ENCODE data around the gene LMF1.
"Not testable (repeated sequence)": the region's sequence is repeated elsewhere in the genome, so short reads cannot be mapped to it uniquely, and the experiment has no call there.

The LMF1 gene

DNA sequence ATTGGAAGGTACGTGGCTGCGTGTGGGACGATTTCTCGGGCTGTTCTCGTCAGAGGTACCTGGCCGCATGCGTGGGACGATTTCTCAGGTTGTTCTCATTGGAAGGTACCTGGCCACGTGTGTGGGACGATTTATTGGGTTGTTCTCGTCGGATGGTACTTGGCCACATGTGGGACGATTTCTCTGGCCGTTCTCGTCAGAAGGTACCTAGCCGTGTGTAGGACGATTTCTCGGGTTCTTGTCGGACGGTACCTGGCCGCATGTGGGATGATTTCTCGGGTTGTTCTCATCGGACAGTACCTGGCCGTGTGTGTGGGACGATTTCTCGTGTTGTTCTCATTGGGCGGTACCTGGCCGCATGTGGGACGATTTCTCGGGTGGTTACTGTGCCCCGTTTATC lies 120.1 kb downstream of the LMF1 start:
- DNase-seq (ENCODE audit: low spot score), result no peak

GRCh38 chr16:848510-849253 lies 122.1 kb downstream of the LMF1 start:
- DNase-seq (ENCODE audit: low spot score), result no peak

GRCh38 chr16:847681-848445 lies 122.9 kb downstream of the LMF1 start:
- no peak for DNase-seq (ENCODE audit: low spot score)

DNA sequence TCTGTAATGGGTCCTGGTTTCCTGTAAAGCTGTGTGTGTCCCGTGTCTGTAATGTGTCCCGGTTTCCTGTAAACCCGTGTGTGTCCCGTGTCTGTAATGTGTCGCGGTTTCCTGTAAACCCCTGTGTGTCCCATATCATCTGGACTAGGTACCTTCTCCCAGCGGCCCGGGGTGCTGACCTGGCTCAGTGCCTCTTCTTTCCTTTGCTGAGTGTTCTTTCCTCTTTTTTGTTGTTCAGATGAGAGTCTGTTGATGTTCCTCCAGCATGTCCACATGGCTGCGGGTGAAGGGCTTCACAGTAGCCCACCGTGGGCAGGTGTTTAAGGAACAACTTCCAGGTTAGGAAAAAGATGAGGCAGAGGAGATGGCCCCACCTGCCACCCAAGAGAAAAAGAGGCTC lies 123.6 kb downstream of the LMF1 start:
- DNase-seq (ENCODE audit: low spot score), result no peak

GRCh38 chr16:845351-845745 lies 125.4 kb downstream of the LMF1 start:
- DNase-seq (ENCODE audit: low spot score), result no peak

DNA sequence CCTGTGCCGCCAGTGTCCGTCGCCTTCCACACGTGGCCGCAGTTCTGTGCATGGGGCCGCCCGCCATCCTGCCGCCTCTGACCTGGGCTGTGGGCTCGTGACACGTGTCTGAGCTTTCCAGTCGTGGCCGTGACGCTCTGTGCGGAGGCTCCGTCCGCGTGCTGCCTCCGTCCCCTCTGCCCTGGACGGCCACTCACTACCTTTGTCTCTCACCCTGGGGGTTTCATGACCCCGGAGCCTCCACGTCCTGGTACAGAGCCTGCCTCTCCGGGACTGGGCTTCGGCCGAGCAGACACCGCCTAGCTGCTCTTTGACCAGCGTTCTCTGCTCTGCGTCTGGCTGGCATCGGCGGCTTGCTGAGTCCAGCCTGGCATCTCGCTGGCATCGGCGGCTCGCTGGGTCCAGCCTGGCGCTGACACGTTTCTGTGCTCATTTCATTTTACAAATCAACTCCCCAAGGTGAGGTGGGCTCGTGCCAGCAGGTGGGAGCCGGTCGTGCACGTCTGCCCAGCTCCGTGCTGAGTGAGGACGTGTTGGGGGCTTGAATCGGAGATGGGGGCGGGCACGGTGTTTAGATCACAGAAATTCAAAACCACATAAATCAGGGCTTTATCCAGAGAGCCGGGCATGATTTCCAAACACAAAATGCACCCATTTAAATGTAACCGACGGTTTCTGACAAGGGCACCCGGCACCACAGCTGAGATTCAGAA lies 126.0 kb downstream of the LMF1 start:
- no peak for DNase-seq (ENCODE audit: low spot score)

- no peak for DNase-seq (ENCODE audit: low spot score)
These were observed 127.0 kb downstream of the LMF1 start for GRCh38 chr16:843771-844170.

- no peak for DNase-seq (ENCODE audit: low spot score)
These were observed 127.8 kb downstream of the LMF1 start for GRCh38 chr16:842711-843560.

DNA sequence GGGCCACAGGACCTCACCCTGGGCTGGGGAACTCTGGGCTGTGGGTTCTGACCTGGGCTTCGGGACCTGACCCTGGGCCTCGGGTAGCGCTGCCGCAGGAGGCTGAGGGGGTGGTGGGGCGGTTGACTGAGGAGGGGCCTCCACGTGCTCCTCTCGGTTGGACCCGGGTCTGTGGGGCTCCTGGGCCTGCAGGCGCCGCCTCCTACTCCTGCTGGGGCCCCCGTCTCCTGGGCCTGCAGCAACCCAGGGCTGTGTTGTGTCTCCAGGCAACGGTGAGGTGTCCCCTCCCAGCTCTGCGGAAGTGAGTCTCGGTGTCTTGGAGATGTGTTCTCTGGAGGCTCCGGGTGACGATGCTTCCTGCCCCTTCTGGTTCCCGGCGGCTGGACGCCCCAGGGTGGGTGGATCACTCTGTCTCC lies 128.7 kb downstream of the LMF1 start:
- DNase-seq (ENCODE audit: low spot score), result no peak

GRCh38 chr16:841455-842060 lies 129.2 kb downstream of the LMF1 start:
- DNase-seq (ENCODE audit: low spot score), result no peak

- DNase-seq (ENCODE audit: low spot score), result no peak
These were observed 130.0 kb downstream of the LMF1 start for GRCh38 chr16:840561-841454.

GRCh38 chr16:839643-840408 lies 131.0 kb downstream of the LMF1 start:
- no peak for DNase-seq (ENCODE audit: low spot score)

- DNase-seq (ENCODE audit: low spot score), result no peak
These were observed 132.0 kb downstream of the LMF1 start for GRCh38 chr16:838741-839140.

- DNase-seq (ENCODE audit: low spot score), result not testable (repeated sequence)
These were observed 134.0 kb downstream of the LMF1 start for GRCh38 chr16:836822-837221.

DNA sequence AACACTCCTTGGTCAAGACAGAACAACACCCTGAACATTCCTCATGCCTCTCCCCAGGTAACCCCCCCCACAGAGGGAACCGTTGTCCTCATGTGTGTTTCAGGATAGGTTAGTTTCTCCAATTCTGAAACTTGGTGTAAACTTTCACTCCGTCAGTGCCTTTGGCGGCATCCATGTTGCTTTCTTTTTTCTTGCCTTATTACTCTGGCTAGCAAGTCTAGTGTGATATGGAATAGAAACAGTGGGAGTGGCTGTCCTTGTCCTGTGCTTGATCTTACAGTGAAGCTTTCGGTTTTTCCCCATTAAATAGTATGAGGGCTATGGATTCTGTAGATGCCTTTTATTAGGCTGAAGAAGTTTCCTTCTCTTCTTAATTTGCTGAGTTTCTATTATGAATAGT lies 134.6 kb downstream of the LMF1 start:
- no peak for DNase-seq (ENCODE audit: low spot score)

DNA sequence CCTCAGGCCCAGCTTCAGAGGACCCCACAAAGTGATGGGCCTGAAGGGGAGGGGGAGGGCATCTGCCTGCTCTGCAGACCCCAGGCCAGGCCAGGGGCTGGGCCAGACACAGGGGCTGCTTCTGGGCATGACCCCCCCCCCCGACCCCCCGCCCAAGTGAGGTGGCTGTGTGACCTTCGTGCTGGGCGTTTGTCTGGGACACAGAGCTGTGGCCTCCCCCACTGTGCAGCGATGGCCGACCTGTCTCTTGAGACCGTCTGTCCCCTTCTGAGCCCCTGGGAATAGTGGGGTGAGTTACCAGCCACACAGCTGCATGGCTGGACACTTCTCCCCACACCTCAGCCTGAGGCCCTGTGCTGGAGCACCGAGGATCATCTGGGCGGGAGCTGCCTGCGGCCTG lies 135.4 kb downstream of the LMF1 start:
- DNase-seq (ENCODE audit: low spot score), result no peak

DNA sequence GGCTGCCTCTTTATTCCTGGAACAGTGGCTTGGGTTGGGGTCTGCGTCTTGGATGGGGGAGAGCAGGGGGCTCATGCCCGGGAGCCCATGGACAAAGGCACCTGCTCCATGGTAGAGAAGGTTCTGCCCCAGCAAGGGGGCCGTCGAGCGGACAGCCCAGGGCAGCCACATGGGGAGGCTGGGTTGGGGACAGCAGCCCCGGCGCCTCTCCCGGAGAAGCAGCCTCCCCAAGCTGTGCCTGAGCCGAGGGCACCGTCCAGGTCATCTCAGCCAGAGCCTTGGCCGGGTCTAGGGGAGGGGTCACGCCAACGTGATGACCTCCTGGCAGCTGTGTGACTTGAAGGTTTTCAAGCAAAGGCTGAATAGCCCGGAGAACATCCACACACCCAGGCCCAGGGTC lies 137.4 kb downstream of the LMF1 start:
- DNase-seq (ENCODE audit: low spot score), result no peak

DNA sequence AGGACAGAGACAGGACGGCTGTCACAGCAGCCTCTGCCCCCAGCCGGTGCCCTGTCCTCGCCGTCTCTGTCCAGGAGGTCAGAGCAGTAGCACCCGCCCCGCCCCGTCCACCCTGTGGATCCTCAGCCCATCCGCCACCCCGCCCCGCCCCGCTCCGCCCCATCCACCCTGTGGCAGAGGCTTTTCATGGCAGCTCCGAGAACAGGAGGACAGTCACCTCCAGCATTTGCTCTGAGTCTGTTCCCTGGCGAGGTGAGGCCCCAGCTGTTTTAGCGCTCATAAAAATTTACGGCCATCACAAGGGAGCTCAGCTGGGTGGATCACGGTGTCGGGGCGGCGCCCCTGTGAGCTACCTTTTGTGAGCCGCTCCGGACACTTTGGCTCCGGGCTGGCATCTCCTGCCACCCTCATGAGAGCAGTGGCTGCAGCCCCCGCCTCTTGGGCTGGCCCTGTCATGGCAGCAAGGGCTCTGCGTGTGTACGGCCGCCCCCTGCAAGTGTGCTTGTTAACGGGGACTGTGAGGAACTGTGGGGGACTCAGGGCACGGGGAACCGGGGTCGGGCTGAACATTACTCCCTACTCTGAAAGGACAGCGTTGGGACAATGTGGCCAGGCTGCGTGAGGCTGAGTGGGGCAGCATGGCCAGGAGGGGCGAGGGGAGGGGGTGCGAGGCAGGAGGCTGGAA lies 138.0 kb downstream of the LMF1 start:
- DNase-seq (ENCODE audit: low spot score), result no peak

Data from hematopoietic multipotent progenitor cell treated with erythropoietin and hydrocortisone succinate and interleukin-3 and kit ligand, for 17 days (in vitro differentiated cells).